GM12878 (cell line): ENCODE data around the gene DNAJB11. TPM values are rescaled to one million over a fixed set of nuclear protein-coding genes. Genes with fewer than 3 reads are reported as not detected.

Experiments used
- ATAC-seq: fragments of 200-7000 bp; cut with Tn5 transposase; 3 replicates; pipeline ENCODE4 v1.9.1; 2020; ENCODE audit warnings: mild to moderate bottlenecking, moderate library complexity
- BruUV-seq: library from RNA; stranded (reverse); fragments of 400-500 nt; replicated peaks from 2 replicates; lab custom pipeline; 2021; lab: Mats Ljungman, UMichigan
- CTCF ChIA-PET: fragments of 300-600 bp; sonication (Branson Sonifier 250); formaldehyde crosslinking; extraction: SDS; loops from one replicate; lab custom pipeline; 2021; ENCODE audit warnings: inconsistent platforms; lab: Yijun Ruan, JAX
- POLR2A ChIA-PET: fragments of 350-600 bp; formaldehyde crosslinking; extraction: SDS; loops from one replicate; lab custom pipeline; 2021; ENCODE audit warnings: inconsistent platforms; lab: Charles Lee
- RAD21 ChIA-PET: fragments of 300-600 bp; sonication (Branson Sonifier 250); formaldehyde crosslinking; loops from one replicate; lab custom pipeline; 2023; ENCODE audit warnings: antibody characterized with exemption; ENCODE audit not compliant: unreplicated experiment; lab: Charles Lee
- SMC1A ChIA-PET: fragments of 300-600 bp; sonication (Branson Sonifier 250); formaldehyde crosslinking; loops from one replicate; lab custom pipeline; 2023; ENCODE audit not compliant: unreplicated experiment, uncharacterized antibody; lab: Charles Lee
- DNase-seq: peaks from one replicate; pipeline ENCODE4 v3.0.0-alpha.2; 2011; ENCODE audit warnings: low read depth, low spot score
- FAIRE-seq: peaks from 3 replicates; lab custom pipeline; 2011; peaks lifted over from hg19 to GRCh38; lab: Jason Lieb, UNC
- H2AFZ ChIP-seq: 2 replicates; pipeline ENCODE4 v1.6.0; 2011; ENCODE audit warnings: low read depth, low read length, control low read depth; ENCODE audit not compliant: control insufficient read depth
- H3K27ac ChIP-seq: 2 replicates; pipeline ENCODE4 v1.5.1; 2011; ENCODE audit warnings: control low read depth; ENCODE audit not compliant: control insufficient read depth, insufficient read depth
- H3K27me3 ChIP-seq, 2 experiments: replicated peaks in 1 of 2; 2 replicates each; pipeline versions ENCODE4 v1.6.0 to v1.6.1; 2011; ENCODE audit warnings: low read length in 1 of 2; ENCODE audit not compliant: control insufficient read depth in 2 of 2, insufficient read depth in 2 of 2
- H3K36me3 ChIP-seq, 2 experiments: 2 replicates each; pipeline ENCODE4 v1.5.1; 2011; ENCODE audit warnings: low read length in 1 of 2; ENCODE audit not compliant: control insufficient read depth in 2 of 2, insufficient read depth in 2 of 2
- H3K4me1 ChIP-seq: 2 replicates; pipeline ENCODE4 v1.6.1; 2011; ENCODE audit warnings: mild to moderate bottlenecking, low read length, moderate library complexity, mixed read lengths; ENCODE audit not compliant: control insufficient read depth, insufficient read depth
- H3K4me2 ChIP-seq: 2 replicates; pipeline ENCODE4 v1.6.0; 2011; ENCODE audit warnings: control low read depth; ENCODE audit not compliant: control insufficient read depth, insufficient read depth
- H3K4me3 ChIP-seq: fragments of 200-600 bp; sonication (generic); 2 replicates; pipeline ENCODE4 v1.5.1; 2016
- H3K79me2 ChIP-seq: 2 replicates; pipeline ENCODE4 v1.6.0; 2011; ENCODE audit warnings: low read length; ENCODE audit not compliant: control insufficient read depth, insufficient read depth
- H3K9ac ChIP-seq: 2 replicates; pipeline ENCODE4 v1.8.0; 2011; ENCODE audit warnings: low read length, control low read depth, mixed read lengths; ENCODE audit not compliant: control insufficient read depth, insufficient read depth
- H3K9me3 ChIP-seq: replicated peaks from 3 replicates; pipeline ENCODE4 v1.5.1; 2011; ENCODE audit warnings: mild to moderate bottlenecking, low read length; ENCODE audit not compliant: control insufficient read depth, insufficient read depth
- H4K20me1 ChIP-seq: 2 replicates; pipeline ENCODE4 v1.6.0; 2011; ENCODE audit not compliant: control insufficient read depth, insufficient read depth
- BCL11A ChIP-seq: IDR thresholded peaks from 2 replicates; pipeline ENCODE4 v1.6.1; 2011; ENCODE audit warnings: low read depth, low read length
- CBX5 ChIP-seq: sonication (generic); IDR thresholded peaks from 2 replicates; pipeline ENCODE4 v1.6.1; 2016; ENCODE audit warnings: low read depth, moderate library complexity, mild to moderate bottlenecking, inconsistent platforms
- CHD4 ChIP-seq: fragments of 200-600 bp; sonication (generic); IDR thresholded peaks from 2 replicates; pipeline ENCODE4 v1.6.1; 2016; ENCODE audit warnings: mild to moderate bottlenecking
- FOXM1 ChIP-seq: IDR thresholded peaks from 2 replicates; pipeline ENCODE4 v1.6.1; 2012; ENCODE audit warnings: low read depth, mild to moderate bottlenecking, inconsistent platforms, low read length, moderate library complexity
- HCFC1 ChIP-seq: fragments of 150-350 bp; IDR thresholded peaks from 2 replicates; pipeline ENCODE4 v1.6.1; 2014; ENCODE audit warnings: low read length
- KAT2A ChIP-seq: conservative IDR thresholded peaks from 2 replicates; pipeline ENCODE4 v1.6.1; 2011; ENCODE audit warnings: low read depth, low read length; ENCODE audit not compliant: control insufficient read depth
- LARP7 ChIP-seq: fragments of 450-650 bp; IDR thresholded peaks from 2 replicates; pipeline ENCODE4 v1.6.1; 2017; ENCODE audit warnings: mild to moderate bottlenecking
- MTA2 ChIP-seq: fragments of 450-650 bp; IDR thresholded peaks from 2 replicates; pipeline ENCODE4 v1.6.1; 2016; ENCODE audit warnings: low read depth, mild to moderate bottlenecking, moderate library complexity
- MXI1 ChIP-seq: fragments of 150-350 bp; IDR thresholded peaks from 2 replicates; pipeline ENCODE4 v1.6.1; 2011; ENCODE audit warnings: low read depth, mild to moderate bottlenecking, inconsistent platforms, low read length, improper control_type of control experiment
- PKNOX1 ChIP-seq: fragments of 450-650 bp; IDR thresholded peaks from 2 replicates; pipeline ENCODE4 v1.6.1; 2016; ENCODE audit warnings: mild to moderate bottlenecking
- POLR2AphosphoS5 ChIP-seq: IDR thresholded peaks from 2 replicates; pipeline ENCODE4 v1.6.1; 2011; ENCODE audit warnings: mild to moderate bottlenecking, low read length, inconsistent platforms
- POU2F2 ChIP-seq: IDR thresholded peaks from 3 replicates; pipeline ENCODE4 v1.6.1; 2011; ENCODE audit warnings: low read depth, mild to moderate bottlenecking, low read length, borderline replicate concordance
- REST ChIP-seq: IDR thresholded peaks from 2 replicates; pipeline ENCODE4 v1.6.1; 2012; ENCODE audit warnings: mild to moderate bottlenecking, low read depth, low read length
- SMAD5 ChIP-seq: IDR thresholded peaks from 2 replicates; pipeline ENCODE4 v1.6.1; 2016; ENCODE audit warnings: antibody characterized with exemption, low read depth
- SMC3 ChIP-seq: IDR thresholded peaks from 2 replicates; pipeline ENCODE4 v1.6.1; 2011; ENCODE audit warnings: low read length, improper control_type of control experiment, borderline replicate concordance
- STAT1 ChIP-seq: fragments of 450-650 bp; conservative IDR thresholded peaks from 2 replicates; pipeline ENCODE4 v1.6.1; 2014; ENCODE audit warnings: antibody characterized with exemption, mild to moderate bottlenecking
- USF2 ChIP-seq: IDR thresholded peaks from 2 replicates; pipeline ENCODE4 v1.6.1; 2011; ENCODE audit warnings: low read depth, low read length, improper control_type of control experiment, borderline replicate concordance
- ZNF384 ChIP-seq: IDR thresholded peaks from 2 replicates; pipeline ENCODE4 v1.6.1; 2012; ENCODE audit warnings: low read depth, mild to moderate bottlenecking, low read length, improper control_type of control experiment, borderline replicate concordance
- in situ Hi-C: fragments of 300-500 bp; cut with MboI; formaldehyde crosslinking; loops from 9 replicates; pipeline ENCODE4 v1.14.3; 2018; ENCODE audit warnings: mixed read lengths
- intact Hi-C: fragments of 100-400 bp; cut with micrococcal nuclease; formaldehyde crosslinking; loops from one replicate; pipeline ENCODE4 v1.14.2; 2022; ENCODE audit not compliant: unreplicated experiment
- polyA plus RNA-seq, 11 experiments: library from polyadenylated mRNA; depleted of rRNA in 4 of 11; unstranded in 6 of 11; stranded (reverse) in 5 of 11; fragments of >200 nt; fragmentation: Nextera tagmentation in 4 of 11; fragmentation: Illumina TruSeq in 1 of 11; extraction: Ambion mirVana in 4 of 11; extraction: Trizol in 1 of 11; gene quantifications; 1 replicate in 1 of 11; 2 replicates in 10 of 11; pipeline versions ENCODE4 v1.2.1 to v1.2.3, GENCODE V29; 2011 to 2016; ENCODE audit warnings: inconsistent platforms in 2 of 11, missing spikeins in 2 of 11, low read depth in 1 of 11
- total RNA-seq, 4 experiments: library from RNA; depleted of rRNA in 3 of 4; stranded (reverse); fragments of >200 nt in 3 of 4; fragmentation: Illumina TruSeq in 1 of 4; extraction: Trizol in 1 of 4; gene quantifications; 2 replicates each; pipeline versions ENCODE4 v1.2.1 to v1.2.3, GENCODE V29; 2013 to 2021

The DNAJB11 gene
- total and polyA plus RNA-seq, 10 of the 15 experiments (the other 5 are each of a cell fraction or from before 2014, with no cell fraction given) = 16.2 to 135 (median 57.8) TPM

- Histone ChIP-seq H3K9ac (no peak overlapping the region), H3K4me3 (no peak overlapping the region), H3K79me2 (no peaks in the 10 kb centered on the region), H4K20me1 (no peaks in the 10 kb centered on the region), H3K4me1 (no peaks in the 10 kb centered on the region), H3K9me3 (no peaks in the 10 kb centered on the region), H3K36me3 (no peaks in the 10 kb centered on the region), H2AFZ (no peak overlapping the region), H3K27me3 (no peaks in the 10 kb centered on the region), H3K4me2 (no peak overlapping the region), H3K27ac (no peak overlapping the region)
- intact Hi-C loops (no loop called here), in situ Hi-C loops (loop anchor here (5.0 kb wide), 1 partner anchor 623 kb away; no protein-coding TSS in a partner anchor)
- ChIA-PET SMC1A (interaction anchor here (1.2 kb wide), 1 partner anchor 10 kb away, joined by 3 read pairs; no protein-coding TSS in a partner anchor), CTCF (interaction anchor here (1.8 kb wide), 1 partner anchor 10 kb away, joined by 6 read pairs; no protein-coding TSS in a partner anchor), RAD21 (interaction anchor here (1.6 kb wide), 1 partner anchor 12 kb away, joined by 3 read pairs; no protein-coding TSS in a partner anchor), POLR2A (no interaction called here)
- FAIRE-seq (no peak), ATAC-seq (no peak), DNase-seq (no peak)
- BruUV-seq = no TSS peak
- TF ChIP-seq BCL11A (no peak), STAT1 (no peak), POLR2AphosphoS5 (no peak), ZNF384 (no peak), KAT2A (no peak), MXI1 (no peak), POU2F2 (no peak), CHD4 (no peak), CBX5 (no peak), SMAD5 (no peak), FOXM1 (no peak), HCFC1 (no peak), USF2 (no peak), PKNOX1 (no peak), MTA2 (no peak), LARP7 (no peak), SMC3 (no peak), REST (no peak)
Observed at GRCh38 chr3:186605078-186605477, 34.6 kb downstream of the DNAJB11 start.
